ENCODE measurements around the gene S100A1.

DNA sequence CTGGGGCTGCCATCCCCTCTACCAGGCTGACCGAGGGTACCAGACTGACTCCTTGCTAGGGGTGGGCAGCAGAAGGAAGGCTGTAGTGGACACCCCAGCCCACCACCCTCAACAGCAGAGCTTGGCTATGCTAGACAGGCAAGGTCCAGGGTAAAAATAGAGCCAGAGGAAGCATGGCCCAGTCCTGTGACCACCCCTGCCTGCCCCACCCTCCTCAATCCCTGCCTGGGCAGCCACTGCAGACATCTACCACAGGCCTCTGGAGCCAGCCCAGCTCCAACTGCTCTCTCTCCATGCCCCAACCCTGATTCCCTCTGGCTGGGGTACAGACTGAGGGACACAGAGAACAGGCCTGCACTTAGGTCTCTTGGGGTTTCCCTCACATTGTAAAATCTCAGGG is 1.7 kb downstream of the S100A1 start:
- TF ChIP-seq EZH2 (IDR thresholded peaks at IDR 0.05; ENCODE audit: borderline replicate concordance), result no peak
- no peak for TF ChIP-seq EZH2phosphoT487 (IDR thresholded peaks at IDR 0.05; ENCODE audit: low read depth, severe bottlenecking, unreplicated experiment)
- TF ChIP-seq, protein P1, sequence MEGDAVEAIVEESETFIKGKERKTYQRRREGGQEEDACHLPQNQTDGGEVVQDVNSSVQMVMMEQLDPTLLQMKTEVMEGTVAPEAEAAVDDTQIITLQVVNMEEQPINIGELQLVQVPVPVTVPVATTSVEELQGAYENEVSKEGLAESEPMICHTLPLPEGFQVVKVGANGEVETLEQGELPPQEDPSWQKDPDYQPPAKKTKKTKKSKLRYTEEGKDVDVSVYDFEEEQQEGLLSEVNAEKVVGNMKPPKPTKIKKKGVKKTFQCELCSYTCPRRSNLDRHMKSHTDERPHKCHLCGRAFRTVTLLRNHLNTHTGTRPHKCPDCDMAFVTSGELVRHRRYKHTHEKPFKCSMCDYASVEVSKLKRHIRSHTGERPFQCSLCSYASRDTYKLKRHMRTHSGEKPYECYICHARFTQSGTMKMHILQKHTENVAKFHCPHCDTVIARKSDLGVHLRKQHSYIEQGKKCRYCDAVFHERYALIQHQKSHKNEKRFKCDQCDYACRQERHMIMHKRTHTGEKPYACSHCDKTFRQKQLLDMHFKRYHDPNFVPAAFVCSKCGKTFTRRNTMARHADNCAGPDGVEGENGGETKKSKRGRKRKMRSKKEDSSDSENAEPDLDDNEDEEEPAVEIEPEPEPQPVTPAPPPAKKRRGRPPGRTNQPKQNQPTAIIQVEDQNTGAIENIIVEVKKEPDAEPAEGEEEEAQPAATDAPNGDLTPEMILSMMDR (IDR thresholded peaks at IDR 0.05; ENCODE audit: poor library complexity), result no peak
